Measurements from ENCODE around the gene GNAQ. TPM values are rescaled to one million over a fixed set of nuclear protein-coding genes. Genes with fewer than 3 reads are reported as not detected.

GNAQ gene
- total RNA-seq, 1 experiment from 2014 or later, result 34.1 TPM

- Mint-ChIP-seq H3K27ac (ENCODE audit: unreplicated experiment) (no peak overlapping the region), H3K27me3 (ENCODE audit: unreplicated experiment) (no peaks in the 10 kb centered on the region), H3K4me1 (ENCODE audit: low read depth, unreplicated experiment) (peaks cover 17% of the 10 kb centered on the region), H3K36me3 (ENCODE audit: insufficient read depth, unreplicated experiment) (no peaks in the 10 kb centered on the region), H3K9me3 (ENCODE audit: low read depth, unreplicated experiment) (no peaks in the 10 kb centered on the region), H3K4me3 (ENCODE audit: low read depth, unreplicated experiment) (no peak overlapping the region)
- BruUV-seq (replicated peaks), result no TSS peak
- CTCF ChIA-PET, result interaction anchor here (0.5 kb wide), 1 partner anchor 64 kb away, joined by 3 read pairs; no protein-coding TSS in a partner anchor
- DNase-seq, result no peak
- intact Hi-C loops (cut with micrococcal nuclease; ENCODE audit: unreplicated experiment), result loop anchor here (5.0 kb wide), 1 partner anchor 84 kb away; no protein-coding TSS in a partner anchor
- no peak for TF ChIP-seq CTCF (IDR thresholded peaks at IDR 0.05; ENCODE audit: unreplicated experiment)
These were observed 7.1 kb upstream of the GNAQ start for GRCh38 chr9:78038620-78039300.

GRCh38 chr9:78035383-78035993, 3.9 kb upstream of the GNAQ start:
- intact Hi-C loops (cut with micrococcal nuclease; ENCODE audit: unreplicated experiment), result loop anchor here (2.0 to 5.0 kb wide), 3 partner anchors 59 to 193 kb away; no protein-coding TSS in a partner anchor
- peak; percentile 47 for DNase-seq
- Mint-ChIP-seq H3K27me3 (ENCODE audit: unreplicated experiment) (no peaks in the 10 kb centered on the region), H3K36me3 (ENCODE audit: insufficient read depth, unreplicated experiment) (peaks cover 22% of the 10 kb centered on the region), H3K4me3 (ENCODE audit: low read depth, unreplicated experiment) (no peak overlapping the region), H3K27ac (ENCODE audit: unreplicated experiment) (no peak overlapping the region), H3K9me3 (ENCODE audit: low read depth, unreplicated experiment) (no peaks in the 10 kb centered on the region), H3K4me1 (ENCODE audit: low read depth, unreplicated experiment) (peaks cover 20% of the 10 kb centered on the region)
- CTCF ChIA-PET, result interaction anchor here (1.0 to 5.2 kb wide), 3 partner anchors 31 to 284 kb away, joined by 3 to 42 read pairs (median 4); no protein-coding TSS in a partner anchor
- no peak for TF ChIP-seq CTCF (IDR thresholded peaks at IDR 0.05; ENCODE audit: unreplicated experiment)
- no TSS peak for BruUV-seq (replicated peaks)

- Mint-ChIP-seq H3K4me1 (ENCODE audit: low read depth, unreplicated experiment) (peaks cover 35% of the 10 kb centered on the region), H3K36me3 (ENCODE audit: insufficient read depth, unreplicated experiment) (peaks cover 33% of the 10 kb centered on the region), H3K27me3 (ENCODE audit: unreplicated experiment) (no peaks in the 10 kb centered on the region), H3K4me3 (ENCODE audit: low read depth, unreplicated experiment) (no peak overlapping the region), H3K9me3 (ENCODE audit: low read depth, unreplicated experiment) (no peaks in the 10 kb centered on the region), H3K27ac (ENCODE audit: unreplicated experiment) (peak overlapping the region; percentile 83)
- CTCF ChIA-PET, result interaction anchor here (5.2 kb wide), 1 partner anchor 57 kb away, joined by 42 read pairs; no protein-coding TSS in a partner anchor
- no TSS peak for BruUV-seq (replicated peaks)
- intact Hi-C loops (cut with micrococcal nuclease; ENCODE audit: unreplicated experiment), result loop anchor here (2.0 kb wide), 2 partner anchors 57 to 191 kb away; no protein-coding TSS in a partner anchor
- no peak for DNase-seq
- TF ChIP-seq CTCF (IDR thresholded peaks at IDR 0.05; ENCODE audit: unreplicated experiment), result no peak
These were observed 2.3 kb upstream of the GNAQ start for GRCh38 chr9:78033870-78034269.

GRCh38 chr9:78032730-78033457, 1.3 kb upstream of the GNAQ start:
- BruUV-seq (replicated peaks), result TSS peak; percentile 92
- Mint-ChIP-seq H3K36me3 (ENCODE audit: insufficient read depth, unreplicated experiment) (peaks cover 33% of the 10 kb centered on the region), H3K27ac (ENCODE audit: unreplicated experiment) (peak overlapping the region; percentile 83), H3K4me1 (ENCODE audit: low read depth, unreplicated experiment) (peaks cover 39% of the 10 kb centered on the region), H3K27me3 (ENCODE audit: unreplicated experiment) (no peaks in the 10 kb centered on the region), H3K9me3 (ENCODE audit: low read depth, unreplicated experiment) (no peaks in the 10 kb centered on the region), H3K4me3 (ENCODE audit: low read depth, unreplicated experiment) (peak overlapping the region; percentile 95)
- no peak for DNase-seq
- CTCF ChIA-PET, result interaction anchor here (5.2 kb wide), 1 partner anchor 56 kb away, joined by 42 read pairs; no protein-coding TSS in a partner anchor
- no peak for TF ChIP-seq CTCF (IDR thresholded peaks at IDR 0.05; ENCODE audit: unreplicated experiment)
- intact Hi-C loops (cut with micrococcal nuclease; ENCODE audit: unreplicated experiment), result no loop called here
